ENCODE measurements around the gene INSL6.

- TF ChIP-seq CTCF (conservative IDR thresholded peaks at IDR 0.05 in 1 of 2, IDR thresholded peaks at IDR 0.05 in 1 of 2; ENCODE audit: low read depth in 1 of 2, low read length in 2 of 2) = no peak
- no peak for TF ChIP-seq EZH2 (IDR thresholded peaks at IDR 0.05; ENCODE audit: low read length, missing control alignments)
These were observed 19.6 kb upstream of the INSL6 start for GRCh38 chr9:5205071-5205470.

All from fibroblast of lung (primary cell).